SK-N-MC (cell line): ENCODE results near the gene HS2ST1.
"Not testable (repeated sequence)": the region's sequence is repeated elsewhere in the genome, so short reads cannot be mapped to it uniquely, and the experiment has no call there.

ENCODE experiments used
- EZH2 ChIP-seq: fragments of 200-600 bp; sonication (generic); IDR thresholded peaks from one replicate; pipeline ENCODE4 v1.6.1; 2017; ENCODE audit warnings: antibody characterized with exemption
- POLR2AphosphoS5 ChIP-seq: IDR thresholded peaks from 2 replicates; pipeline ENCODE4 v1.6.1; 2012; ENCODE audit warnings: mild to moderate bottlenecking, low read depth, low read length, borderline replicate concordance

GRCh38 chr1:86963841-86964240 lies 49.4 kb downstream of the HS2ST1 start:
- TF ChIP-seq EZH2, POLR2AphosphoS5: not testable (repeated sequence)
